Stimulated activated CD4-positive, alpha-beta T cell treated with anti-CD3 and anti-CD28 coated beads, Interleukin-4, amount 100 ng/mL, for 1 hour (primary cell): ENCODE measurements around the gene TRIM39.
A peak's percentile ranks its signal among the peaks of the same experiment; 100 is the strongest.
"Not testable (repeated sequence)": the region's sequence is repeated elsewhere in the genome, so short reads cannot be mapped to it uniquely, and the experiment has no call there.

Source experiments
- DNase-seq: peaks from one replicate; pipeline ENCODE4 v3.0.0-alpha.2; 2020

TRIM39 gene

GRCh38 chr6:30326526-30327231 is at the start of gene TRIM39:
Gene TRIM39, plus strand, starts transcription at chr6:30326927. Its CDS starts 2,391 bp downstream, at chr6:30329318.
- DNase-seq, result peak; percentile 90

GRCh38 chr6:30280988-30281387 is 45.7 kb upstream of the TRIM39 start:
- not testable (repeated sequence) for DNase-seq

- DNase-seq, result no peak
These were observed 44.2 kb upstream of the TRIM39 start for GRCh38 chr6:30282522-30282921.

GRCh38 chr6:30283761-30284160 is 43.0 kb upstream of the TRIM39 start:
- no peak for DNase-seq

- no peak for DNase-seq
These were observed 39.6 kb upstream of the TRIM39 start for GRCh38 chr6:30287139-30287538.

- DNase-seq, result no peak
These were observed 30.9 kb upstream of the TRIM39 start for GRCh38 chr6:30295837-30296236.

- DNase-seq, result no peak
These were observed 22.7 kb upstream of the TRIM39 start for GRCh38 chr6:30304002-30304401.

GRCh38 chr6:30311101-30311500 is 15.6 kb upstream of the TRIM39 start:
- DNase-seq, result no peak

- DNase-seq, result no peak
These were observed 15.1 kb upstream of the TRIM39 start for GRCh38 chr6:30311671-30312070.

- no peak for DNase-seq
These were observed 14.5 kb upstream of the TRIM39 start for GRCh38 chr6:30312266-30312665.

- no peak for DNase-seq
These were observed 13.9 kb upstream of the TRIM39 start for GRCh38 chr6:30312676-30313321.

- DNase-seq, result no peak
These were observed 11.6 kb upstream of the TRIM39 start for GRCh38 chr6:30315156-30315555.

- no peak for DNase-seq
These were observed 8.7 kb upstream of the TRIM39 start for GRCh38 chr6:30317913-30318589.

- no peak for DNase-seq
These were observed 7.4 kb upstream of the TRIM39 start for GRCh38 chr6:30319146-30319835.

GRCh38 chr6:30321692-30322388 is 4.9 kb upstream of the TRIM39 start:
- DNase-seq, result no peak

GRCh38 chr6:30322527-30323501 is 3.9 kb upstream of the TRIM39 start:
- peak; percentile 34 for DNase-seq

- DNase-seq, result no peak
These were observed 2.9 kb upstream of the TRIM39 start for GRCh38 chr6:30323806-30324205.

- DNase-seq, result peak; percentile 83
These were observed 1.4 kb upstream of the TRIM39 start for GRCh38 chr6:30325150-30325872.

- peak; percentile 73 for DNase-seq
These were observed 728 bp upstream of the TRIM39 start for GRCh38 chr6:30325873-30326525.

- DNase-seq, result no peak
These were observed 562 bp downstream of the TRIM39 start for GRCh38 chr6:30327232-30327746.
